ENCODE data around the gene HHAT.

DNA sequence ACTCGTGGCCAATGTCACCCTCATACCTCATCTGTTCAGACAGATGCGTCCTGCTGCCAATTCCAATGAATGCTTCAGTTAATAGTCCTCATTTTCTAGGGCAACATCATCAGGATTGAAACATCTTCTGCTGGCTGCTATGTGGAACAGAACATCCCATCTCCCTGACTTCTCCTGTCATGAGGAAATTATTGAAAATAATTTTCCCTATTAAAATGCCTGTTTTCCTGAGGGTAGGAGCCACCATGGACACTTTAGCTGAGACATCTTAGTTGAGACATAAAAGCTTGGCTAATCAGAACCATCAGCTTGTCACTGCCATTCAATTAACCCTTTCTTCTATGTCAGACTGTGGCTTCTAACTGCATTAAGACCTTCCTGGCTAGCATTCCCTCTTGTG is 396.1 kb downstream of the HHAT start:
- no peak for TF ChIP-seq POLR2A (IDR thresholded peaks at IDR 0.05)
- TF ChIP-seq, protein P1, sequence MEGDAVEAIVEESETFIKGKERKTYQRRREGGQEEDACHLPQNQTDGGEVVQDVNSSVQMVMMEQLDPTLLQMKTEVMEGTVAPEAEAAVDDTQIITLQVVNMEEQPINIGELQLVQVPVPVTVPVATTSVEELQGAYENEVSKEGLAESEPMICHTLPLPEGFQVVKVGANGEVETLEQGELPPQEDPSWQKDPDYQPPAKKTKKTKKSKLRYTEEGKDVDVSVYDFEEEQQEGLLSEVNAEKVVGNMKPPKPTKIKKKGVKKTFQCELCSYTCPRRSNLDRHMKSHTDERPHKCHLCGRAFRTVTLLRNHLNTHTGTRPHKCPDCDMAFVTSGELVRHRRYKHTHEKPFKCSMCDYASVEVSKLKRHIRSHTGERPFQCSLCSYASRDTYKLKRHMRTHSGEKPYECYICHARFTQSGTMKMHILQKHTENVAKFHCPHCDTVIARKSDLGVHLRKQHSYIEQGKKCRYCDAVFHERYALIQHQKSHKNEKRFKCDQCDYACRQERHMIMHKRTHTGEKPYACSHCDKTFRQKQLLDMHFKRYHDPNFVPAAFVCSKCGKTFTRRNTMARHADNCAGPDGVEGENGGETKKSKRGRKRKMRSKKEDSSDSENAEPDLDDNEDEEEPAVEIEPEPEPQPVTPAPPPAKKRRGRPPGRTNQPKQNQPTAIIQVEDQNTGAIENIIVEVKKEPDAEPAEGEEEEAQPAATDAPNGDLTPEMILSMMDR (IDR thresholded peaks at IDR 0.05): no peak
